Frontal cortex (tissue), 4 donors: ENCODE results near the gene DPAGT1. TPM values are rescaled to one million over a fixed set of nuclear protein-coding genes. Genes with fewer than 3 reads are reported as not detected.
"Not testable (repeated sequence)": the region's sequence is repeated elsewhere in the genome, so short reads cannot be mapped to it uniquely, and the experiment has no call there.

Experiments
- DNase-seq, 2 donors: peaks; one replicate each; pipeline ENCODE4 v3.0.0; 2012; ENCODE audit warnings: low spot score in 2 of 2
- FAIRE-seq: peaks from 2 replicates; lab custom pipeline; 2012; peaks lifted over from hg19 to GRCh38; lab: Jason Lieb, UNC
- total RNA-seq: library from RNA; depleted of rRNA; stranded (reverse); fragments of >200 nt; gene quantifications from one replicate; pipeline ENCODE4 v1.2.3, GENCODE V29; 2014
- donor health status: control.
- donor health status: control.
- donor health status: control.

The DPAGT1 gene
- 5.3 TPM for total RNA-seq

- FAIRE-seq (no peak), DNase-seq (peak; percentile 80 to 83)
Observed at GRCh38 chr11:119101759-119102423, at the start of gene DPAGT1. TSS of gene DPAGT1 (minus strand) at chr11:119101853. CDS start at chr11:119101655, 198 bp downstream.

- no peak for FAIRE-seq
- no peak for DNase-seq
Observed at GRCh38 chr11:119149786-119150275, 48.2 kb upstream of the DPAGT1 start.

GRCh38 chr11:119149018-119149785 is 47.5 kb upstream of the DPAGT1 start, which contains the start of gene ABCG4:
TSS of gene ABCG4 (plus strand) at chr11:119149052. CDS start at chr11:119149966, 914 bp downstream.
- FAIRE-seq (no peak), DNase-seq (peak; percentile 42 to 52)

GRCh38 chr11:119148720-119149017 is 47.0 kb upstream of the DPAGT1 start:
- DNase-seq (no peak), FAIRE-seq (no peak)

GRCh38 chr11:119147604-119148333 is 46.1 kb upstream of the DPAGT1 start:
- FAIRE-seq (no peak), DNase-seq (no peak)

- DNase-seq (no peak), FAIRE-seq (no peak)
Observed at GRCh38 chr11:119145551-119145950, 43.9 kb upstream of the DPAGT1 start.

GRCh38 chr11:119144825-119145486 is 43.3 kb upstream of the DPAGT1 start:
- FAIRE-seq, result no peak

GRCh38 chr11:119139276-119139675 is 37.6 kb upstream of the DPAGT1 start:
- not testable (repeated sequence) for FAIRE-seq, DNase-seq

More at GRCh38 chr11:119144825-119145486, 43.3 kb upstream of the DPAGT1 start:
- peak; percentile 58 to 79 for DNase-seq

GRCh38 chr11:119134389-119134978 is 32.8 kb upstream of the DPAGT1 start:
- no peak for FAIRE-seq
- DNase-seq, result no peak

- DNase-seq, result no peak
- FAIRE-seq, result no peak
Observed at GRCh38 chr11:119130662-119131061, 29.0 kb upstream of the DPAGT1 start.

- DNase-seq, result no peak
- FAIRE-seq, result no peak
Observed at GRCh38 chr11:119126675-119127268, 25.1 kb upstream of the DPAGT1 start.

GRCh38 chr11:119125821-119126220 is 24.2 kb upstream of the DPAGT1 start:
- no peak for DNase-seq
- FAIRE-seq, result no peak

GRCh38 chr11:119121811-119122124 is 20.1 kb upstream of the DPAGT1 start:
- DNase-seq (no peak), FAIRE-seq (no peak)

GRCh38 chr11:119121008-119121810 is 19.6 kb upstream of the DPAGT1 start, which contains the start of gene HINFP:
TSS of gene HINFP (plus strand) at chr11:119121580. CDS start at chr11:119126945, 5,365 bp downstream.
- peak; percentile 93 to 98 for DNase-seq
- FAIRE-seq, result no peak

- FAIRE-seq (no peak), DNase-seq (no peak)
Observed at GRCh38 chr11:119120639-119121007, 19.0 kb upstream of the DPAGT1 start.

GRCh38 chr11:119118946-119119345 is 17.3 kb upstream of the DPAGT1 start:
- DNase-seq (no peak), FAIRE-seq (no peak)

GRCh38 chr11:119118227-119118626 is 16.6 kb upstream of the DPAGT1 start:
- no peak for FAIRE-seq

GRCh38 chr11:119117004-119117706 is 15.5 kb upstream of the DPAGT1 start:
- FAIRE-seq (no peak), DNase-seq (no peak)

More at GRCh38 chr11:119118227-119118626, 16.6 kb upstream of the DPAGT1 start:
- no peak for DNase-seq
